Measurements from ENCODE around the gene SLC12A8. TPM values are rescaled to one million over a fixed set of nuclear protein-coding genes. Genes with fewer than 3 reads are reported as not detected.

The SLC12A8 gene
- total RNA-seq, 2 donors from 2014 or later, result 0.53 to 1.5 TPM

GRCh38 chr3:125163739-125164601 lies 48.6 kb downstream of the SLC12A8 start:
- Mint-ChIP-seq H3K27me3 (peaks cover 19% of the 10 kb centered on the region), H3K27ac (no peak overlapping the region), H3K4me3 (no peak overlapping the region), H3K36me3 (ENCODE audit: low read depth) (no peaks in the 10 kb centered on the region), H3K4me1 (no peaks in the 10 kb centered on the region), H3K9me3 (no peaks in the 10 kb centered on the region)
- no peak for ATAC-seq (replicated peaks)

GRCh38 chr3:125161607-125162219 lies 50.8 kb downstream of the SLC12A8 start:
- Mint-ChIP-seq H3K36me3 (ENCODE audit: low read depth) (no peaks in the 10 kb centered on the region), H3K4me3 (no peak overlapping the region), H3K9me3 (no peaks in the 10 kb centered on the region), H3K27ac (no peak overlapping the region), H3K4me1 (no peaks in the 10 kb centered on the region), H3K27me3 (peaks cover 14% of the 10 kb centered on the region)
- ATAC-seq (replicated peaks), result no peak

GRCh38 chr3:125160606-125161371 lies 51.8 kb downstream of the SLC12A8 start:
- H3K4me1 Mint-ChIP-seq, result no peaks in the 10 kb centered on the region
- H3K9me3 Mint-ChIP-seq, result no peaks in the 10 kb centered on the region
- no peak for ATAC-seq (replicated peaks)
- no peak overlapping the region for H3K27ac Mint-ChIP-seq
- no peak overlapping the region for H3K4me3 Mint-ChIP-seq
- H3K27me3 Mint-ChIP-seq, result peaks cover 10% of the 10 kb centered on the region
- H3K36me3 Mint-ChIP-seq (ENCODE audit: low read depth), result no peaks in the 10 kb centered on the region

- H3K4me1 Mint-ChIP-seq, result peaks cover 7% of the 10 kb centered on the region
- H3K36me3 Mint-ChIP-seq (ENCODE audit: low read depth), result no peaks in the 10 kb centered on the region
- ATAC-seq (replicated peaks), result no peak
- no peak overlapping the region for H3K27ac Mint-ChIP-seq
- H3K27me3 Mint-ChIP-seq, result peaks cover 6% of the 10 kb centered on the region
- H3K4me3 Mint-ChIP-seq, result no peak overlapping the region
- H3K9me3 Mint-ChIP-seq, result no peaks in the 10 kb centered on the region
Observed at GRCh38 chr3:125157183-125157582, 55.4 kb downstream of the SLC12A8 start.

GRCh38 chr3:125156456-125156855 lies 56.1 kb downstream of the SLC12A8 start:
- peaks cover 6% of the 10 kb centered on the region for H3K27me3 Mint-ChIP-seq
- H3K4me3 Mint-ChIP-seq, result no peak overlapping the region
- no peak for ATAC-seq (replicated peaks)
- H3K27ac Mint-ChIP-seq, result no peak overlapping the region
- H3K4me1 Mint-ChIP-seq, result peaks cover 7% of the 10 kb centered on the region
- H3K36me3 Mint-ChIP-seq (ENCODE audit: low read depth), result no peaks in the 10 kb centered on the region
- no peaks in the 10 kb centered on the region for H3K9me3 Mint-ChIP-seq

- peaks cover 10% of the 10 kb centered on the region for H3K27me3 Mint-ChIP-seq
- peaks cover 12% of the 10 kb centered on the region for H3K4me1 Mint-ChIP-seq
- no peaks in the 10 kb centered on the region for H3K36me3 Mint-ChIP-seq (ENCODE audit: low read depth)
- peak overlapping the region; percentile 62 for H3K4me3 Mint-ChIP-seq
- no peak overlapping the region for H3K27ac Mint-ChIP-seq
- no peaks in the 10 kb centered on the region for H3K9me3 Mint-ChIP-seq
- ATAC-seq (replicated peaks), result peak; percentile 68
Observed at GRCh38 chr3:125154800-125155269, 57.7 kb downstream of the SLC12A8 start.

- H3K27me3 Mint-ChIP-seq, result peaks cover 10% of the 10 kb centered on the region
- no peaks in the 10 kb centered on the region for H3K36me3 Mint-ChIP-seq (ENCODE audit: low read depth)
- peaks cover 12% of the 10 kb centered on the region for H3K4me1 Mint-ChIP-seq
- H3K9me3 Mint-ChIP-seq, result no peaks in the 10 kb centered on the region
- H3K4me3 Mint-ChIP-seq, result peak overlapping the region; percentile 62
- H3K27ac Mint-ChIP-seq, result no peak overlapping the region
- ATAC-seq (replicated peaks), result no peak
Observed at GRCh38 chr3:125154110-125154509, 58.4 kb downstream of the SLC12A8 start.

GRCh38 chr3:125152951-125153350 lies 59.6 kb downstream of the SLC12A8 start:
- peaks cover 10% of the 10 kb centered on the region for H3K27me3 Mint-ChIP-seq
- ATAC-seq (replicated peaks), result no peak
- H3K4me3 Mint-ChIP-seq, result no peak overlapping the region
- no peak overlapping the region for H3K27ac Mint-ChIP-seq
- H3K9me3 Mint-ChIP-seq, result no peaks in the 10 kb centered on the region
- H3K36me3 Mint-ChIP-seq (ENCODE audit: low read depth), result no peaks in the 10 kb centered on the region
- peaks cover 12% of the 10 kb centered on the region for H3K4me1 Mint-ChIP-seq

- Mint-ChIP-seq H3K36me3 (ENCODE audit: low read depth) (no peaks in the 10 kb centered on the region), H3K4me3 (no peak overlapping the region), H3K4me1 (peaks cover 12% of the 10 kb centered on the region), H3K27me3 (peaks cover 4% of the 10 kb centered on the region), H3K9me3 (no peaks in the 10 kb centered on the region), H3K27ac (no peak overlapping the region)
- ATAC-seq (replicated peaks), result no peak
Observed at GRCh38 chr3:125151916-125152315, 60.6 kb downstream of the SLC12A8 start.

- H3K36me3 Mint-ChIP-seq (ENCODE audit: low read depth), result no peaks in the 10 kb centered on the region
Observed at GRCh38 chr3:125151442-125151817, 61.1 kb downstream of the SLC12A8 start.

GRCh38 chr3:125150525-125151441 lies 61.8 kb downstream of the SLC12A8 start:
- no peak overlapping the region for H3K27ac Mint-ChIP-seq
- H3K9me3 Mint-ChIP-seq, result no peaks in the 10 kb centered on the region
- ATAC-seq (replicated peaks), result peak; percentile 84
- peaks cover 4% of the 10 kb centered on the region for H3K27me3 Mint-ChIP-seq
- H3K36me3 Mint-ChIP-seq (ENCODE audit: low read depth), result no peaks in the 10 kb centered on the region
- H3K4me3 Mint-ChIP-seq, result no peak overlapping the region
- H3K4me1 Mint-ChIP-seq, result peaks cover 12% of the 10 kb centered on the region

More at GRCh38 chr3:125151442-125151817, 61.1 kb downstream of the SLC12A8 start:
- H3K27ac Mint-ChIP-seq, result no peak overlapping the region
- peaks cover 12% of the 10 kb centered on the region for H3K4me1 Mint-ChIP-seq
- no peak overlapping the region for H3K4me3 Mint-ChIP-seq
- no peaks in the 10 kb centered on the region for H3K9me3 Mint-ChIP-seq
- peaks cover 4% of the 10 kb centered on the region for H3K27me3 Mint-ChIP-seq
- ATAC-seq (replicated peaks), result no peak

- H3K4me1 Mint-ChIP-seq, result peaks cover 5% of the 10 kb centered on the region
- no peak overlapping the region for H3K4me3 Mint-ChIP-seq
- no peak for ATAC-seq (replicated peaks)
- H3K27ac Mint-ChIP-seq, result no peak overlapping the region
- peaks cover 6% of the 10 kb centered on the region for H3K27me3 Mint-ChIP-seq
- no peaks in the 10 kb centered on the region for H3K36me3 Mint-ChIP-seq (ENCODE audit: low read depth)
- H3K9me3 Mint-ChIP-seq, result no peaks in the 10 kb centered on the region
Observed at GRCh38 chr3:125149462-125149861, 63.1 kb downstream of the SLC12A8 start.

GRCh38 chr3:125148836-125149235 lies 63.7 kb downstream of the SLC12A8 start:
- Mint-ChIP-seq H3K36me3 (ENCODE audit: low read depth) (no peaks in the 10 kb centered on the region), H3K4me3 (no peak overlapping the region), H3K27me3 (peaks cover 6% of the 10 kb centered on the region), H3K27ac (no peak overlapping the region), H3K4me1 (peaks cover 5% of the 10 kb centered on the region), H3K9me3 (no peaks in the 10 kb centered on the region)
- no peak for ATAC-seq (replicated peaks)

All from activated T-helper 17 cell treated with anti-CD3 and anti-CD28 coated beads, Interleukin-2, amount 50 U/mL, for 72 hours (primary cell).